DMS 273 treated with DMSO at 0.1 percent for 48 hours (cell line): ENCODE measurements around the gene C21orf58.

Source experiments
- DNase-seq: peaks from one replicate; lab custom pipeline; 2025; lab: John Stamatoyannopoulos, UW

C21orf58 gene

DNA sequence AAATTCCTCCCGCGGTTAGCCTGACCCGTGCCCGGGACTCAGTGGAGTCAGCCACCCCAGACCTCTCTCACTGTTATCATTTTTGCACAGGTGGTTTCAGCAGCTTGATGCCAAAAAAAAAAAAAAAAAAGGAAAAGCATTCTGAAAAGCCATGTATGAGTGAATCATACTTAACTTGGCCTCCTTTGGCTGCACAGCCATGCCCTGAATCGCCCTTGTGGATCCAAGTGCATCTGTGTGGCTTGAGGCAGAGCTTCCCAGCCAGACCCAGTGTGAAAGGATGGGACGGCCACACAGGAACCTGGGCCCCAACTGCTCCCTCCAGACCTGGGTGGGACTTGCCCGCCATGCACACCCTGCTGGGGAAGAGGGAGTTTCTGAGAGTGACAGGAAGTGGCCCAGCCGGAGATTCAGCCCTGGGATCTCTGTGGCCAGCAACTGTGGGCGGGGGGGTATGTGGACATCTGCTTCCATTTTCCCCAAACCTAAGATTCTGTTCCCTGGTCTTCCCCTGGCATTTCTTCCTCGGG is 29.0 kb downstream of the C21orf58 start:
- DNase-seq, result no peak

DNA sequence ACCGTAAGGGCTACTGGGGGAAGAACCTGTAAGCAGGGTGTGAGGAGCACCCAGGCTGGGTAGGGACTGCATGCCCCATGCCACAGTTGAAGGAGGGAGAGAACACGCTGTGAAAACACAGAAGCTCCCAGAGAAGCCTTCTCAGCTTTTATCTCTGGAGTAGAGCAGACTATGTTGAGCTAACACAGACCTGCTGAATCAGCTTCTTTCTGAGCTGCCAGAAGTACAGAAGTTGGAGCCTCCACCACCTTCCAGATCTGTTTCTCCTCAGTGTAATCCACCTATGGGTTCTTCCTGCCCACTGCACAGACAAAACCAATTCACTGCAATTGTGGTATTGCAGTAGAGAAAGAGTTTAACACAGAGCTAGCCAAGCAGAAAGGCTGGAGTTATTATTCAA is 32.1 kb downstream of the C21orf58 start:
- DNase-seq, result no peak

DNA sequence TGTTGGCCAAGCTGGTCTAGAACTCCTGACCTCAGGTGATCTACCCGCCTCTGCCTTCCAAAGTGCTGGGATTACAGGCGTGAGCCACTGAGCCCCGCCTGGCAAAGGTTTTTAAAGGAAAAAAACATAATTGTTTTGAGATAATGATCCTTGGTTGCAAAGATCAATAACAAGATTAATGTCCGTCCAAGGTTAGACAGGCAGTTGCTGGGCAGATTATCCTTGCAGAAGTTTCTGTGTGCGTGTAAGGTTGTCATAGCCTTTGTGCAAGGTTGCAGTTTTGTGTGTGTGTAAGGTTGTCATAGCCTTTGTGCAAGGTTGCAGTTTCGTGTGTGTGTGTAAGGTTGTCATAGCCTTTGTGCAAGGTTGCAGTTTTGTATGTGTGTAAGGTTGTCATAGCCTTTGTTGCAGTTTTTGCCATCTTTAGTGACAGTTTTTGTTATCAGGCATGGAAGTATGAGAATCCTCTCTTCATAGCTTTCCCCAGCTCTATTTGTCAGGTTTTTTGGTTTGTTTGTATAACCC is 34.0 kb downstream of the C21orf58 start:
- no peak for DNase-seq

DNA sequence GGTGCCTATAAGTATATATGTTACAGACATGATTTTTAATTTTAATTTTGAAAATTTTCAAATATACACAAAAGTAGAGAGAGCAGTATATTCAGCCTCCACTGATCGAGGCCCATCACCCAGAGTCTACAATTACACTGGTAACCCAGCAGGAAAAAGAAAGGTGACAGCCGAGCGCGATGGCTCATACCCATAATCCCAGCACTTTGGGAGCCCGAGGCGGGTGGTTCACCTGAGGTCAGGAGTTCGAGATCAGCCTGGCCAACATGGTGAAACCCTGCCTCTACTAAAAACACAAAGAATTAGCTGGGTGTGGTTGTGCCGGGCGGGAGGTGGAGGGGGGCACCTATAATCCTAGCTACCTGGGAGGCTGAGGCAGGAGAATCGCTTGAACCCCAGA is 36.1 kb downstream of the C21orf58 start:
- no peak for DNase-seq

DNA sequence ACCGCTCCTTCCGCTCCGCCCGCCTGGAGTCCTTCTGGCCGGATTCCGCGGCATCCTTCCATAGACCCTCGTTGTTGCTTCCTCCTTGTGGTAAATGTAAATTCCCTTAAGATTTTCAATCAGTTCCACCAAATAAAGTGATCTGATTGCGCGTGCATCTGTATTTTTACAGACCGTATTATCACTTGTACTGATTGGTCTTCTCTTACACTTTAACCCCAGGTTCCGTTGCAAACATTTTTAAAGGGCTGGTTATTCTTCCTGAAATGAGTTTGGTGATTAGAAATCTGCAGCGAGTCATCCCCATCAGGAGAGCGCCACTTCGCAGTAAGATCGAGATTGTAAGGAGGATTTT is 37.0 kb downstream of the C21orf58 start:
- DNase-seq, result peak; percentile 48

DNA sequence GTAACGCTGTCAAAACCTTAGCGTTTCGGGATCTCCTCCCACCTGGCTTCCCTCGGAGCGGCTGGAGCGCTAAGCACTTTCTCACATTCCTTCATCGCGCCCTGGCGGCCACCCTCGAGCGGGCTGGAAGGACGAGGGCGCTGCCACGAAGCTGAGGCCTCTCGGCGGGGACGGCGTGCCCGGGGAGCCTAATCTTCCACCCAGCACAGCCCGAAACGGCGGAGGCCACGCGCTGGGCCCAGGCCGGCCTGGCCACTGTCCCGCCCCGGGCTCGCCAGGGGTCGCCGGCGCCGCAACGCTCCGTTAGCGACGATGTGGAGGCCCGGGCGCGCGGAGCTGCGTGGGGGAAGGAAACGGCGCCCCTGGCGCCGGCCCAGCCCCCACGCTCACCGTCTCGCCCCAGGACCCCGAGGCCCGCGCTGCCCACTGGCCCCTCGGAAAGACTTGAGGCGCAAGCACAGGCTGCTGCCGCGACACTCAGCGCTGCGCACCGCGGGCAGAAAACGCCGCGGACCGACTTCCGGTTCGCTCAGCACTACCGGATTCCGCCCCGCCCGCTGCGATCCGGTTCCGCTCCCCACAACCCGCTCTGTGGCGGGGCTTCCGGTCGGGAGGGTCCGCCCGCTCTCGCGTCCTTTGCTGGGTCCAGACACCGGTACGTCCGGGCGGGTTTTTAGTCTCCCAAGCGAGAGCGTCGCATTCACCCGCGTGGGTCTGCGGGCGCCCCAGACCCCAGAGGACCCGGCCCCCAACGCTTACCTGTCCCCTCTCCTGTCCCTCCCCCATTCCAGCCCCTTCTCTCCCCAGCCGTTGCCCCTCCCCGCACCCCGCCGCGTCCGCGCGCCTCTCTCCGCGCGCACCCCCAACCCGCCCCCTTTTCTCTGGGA is 37.7 kb downstream of the C21orf58 start, which contains the start of gene YBEY:
Gene YBEY, plus strand, starts transcription at position 582 of the 887 bp plus-strand sequence. CDS start 572 bp downstream, outside the sequence.
- DNase-seq, result peak; percentile 75

DNA sequence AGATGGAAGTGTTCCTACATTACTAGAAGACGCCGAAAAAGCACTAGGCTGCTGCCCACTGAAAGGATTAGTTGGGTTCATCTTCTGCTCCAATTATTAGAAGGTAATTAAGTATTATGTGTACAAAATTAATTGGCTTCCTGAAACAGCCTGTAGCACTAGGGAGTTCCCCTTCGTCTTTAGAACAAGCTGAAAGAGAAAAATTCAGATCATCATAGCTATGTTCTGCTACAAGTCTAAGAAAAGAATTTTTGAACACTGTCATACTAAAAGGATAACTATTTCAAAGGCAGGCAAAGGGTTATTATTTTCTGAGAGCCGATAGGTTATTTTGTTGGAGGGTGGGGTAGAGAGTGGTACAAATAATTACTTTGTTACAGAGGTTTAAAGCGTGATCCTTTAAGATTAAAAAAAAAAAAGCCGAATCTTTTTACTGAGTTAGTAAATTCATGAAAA is 38.4 kb downstream of the C21orf58 start, which contains the start of gene MCM3AP:
Gene MCM3AP, minus strand, starts transcription at position 406 of the 456 bp plus-strand sequence. Its CDS starts 325 bp downstream, at position 81.
- DNase-seq, result no peak

DNA sequence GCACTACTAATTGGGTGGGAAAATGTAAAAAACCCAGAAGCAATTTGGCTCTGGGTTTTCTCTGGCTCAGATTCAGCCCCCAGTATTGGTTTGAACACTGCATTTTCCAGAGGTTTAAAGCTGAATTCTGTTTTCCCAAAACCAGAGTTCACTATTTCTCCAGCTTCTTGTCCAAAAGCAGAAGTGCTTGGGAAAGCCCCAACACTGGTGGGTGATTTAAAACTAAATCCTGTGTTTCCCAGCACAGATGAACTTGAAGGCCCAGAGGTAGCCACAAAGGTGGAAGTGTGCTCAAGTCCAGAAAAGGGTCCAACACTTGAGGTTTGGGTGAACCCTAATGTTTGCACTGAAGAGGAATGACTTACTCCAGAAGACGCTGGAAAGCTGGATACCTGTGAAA is 38.9 kb downstream of the C21orf58 start:
- DNase-seq, result no peak

DNA sequence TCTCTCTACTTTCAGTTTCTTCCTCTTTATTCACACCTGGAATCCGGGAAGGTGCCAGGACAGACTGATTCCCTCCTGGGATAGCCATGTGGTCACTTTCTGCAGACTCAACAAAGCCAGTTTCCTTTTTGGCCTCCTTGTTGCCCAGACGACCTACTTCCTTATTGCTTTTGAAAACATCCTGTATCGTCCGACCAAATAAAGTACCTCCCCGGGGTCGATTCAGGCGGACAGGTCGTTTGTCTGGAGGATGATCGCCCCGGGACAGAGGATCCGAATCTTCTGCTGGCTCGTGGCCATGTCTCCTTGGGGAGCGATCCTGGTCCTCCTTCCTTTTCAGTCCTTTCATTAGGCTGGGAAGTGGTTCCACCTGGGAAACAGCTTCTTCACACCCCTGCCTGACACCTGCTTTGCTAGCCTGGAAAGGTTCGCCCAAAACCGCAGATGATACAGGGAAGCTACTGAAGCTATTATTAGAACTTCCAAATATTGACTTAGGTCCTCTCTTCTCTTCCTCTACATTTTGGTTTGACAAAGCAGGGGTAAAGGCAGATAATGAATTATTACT is 39.5 kb downstream of the C21orf58 start:
- DNase-seq, result no peak

DNA sequence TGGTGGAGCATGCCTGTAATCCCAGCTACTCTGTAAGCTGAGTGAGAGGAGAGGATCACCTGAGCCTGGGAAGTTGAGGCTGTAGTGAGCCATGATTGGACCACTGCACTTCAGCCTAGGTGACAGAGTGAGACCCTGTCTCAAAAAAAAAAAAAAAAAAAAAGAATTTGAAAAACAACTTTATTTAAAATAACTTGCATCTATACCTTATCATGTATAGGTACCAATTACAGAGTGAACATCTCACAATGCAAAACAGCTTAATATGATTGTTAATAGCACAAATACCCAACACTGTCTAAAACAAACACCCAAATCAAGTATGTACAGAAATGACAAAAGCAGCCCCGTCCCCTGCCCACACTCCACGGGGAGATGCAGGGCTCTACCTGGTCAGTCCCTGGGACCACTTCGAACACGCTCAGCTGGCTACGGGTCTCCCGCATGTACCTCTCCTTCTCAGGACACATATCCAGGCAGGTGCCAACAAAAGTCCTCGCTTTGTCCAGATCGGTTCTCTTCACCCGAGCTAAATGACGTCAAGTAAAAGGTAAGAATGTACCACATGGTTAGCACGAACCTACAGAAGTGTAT is 48.8 kb downstream of the C21orf58 start:
- no peak for DNase-seq

DNA sequence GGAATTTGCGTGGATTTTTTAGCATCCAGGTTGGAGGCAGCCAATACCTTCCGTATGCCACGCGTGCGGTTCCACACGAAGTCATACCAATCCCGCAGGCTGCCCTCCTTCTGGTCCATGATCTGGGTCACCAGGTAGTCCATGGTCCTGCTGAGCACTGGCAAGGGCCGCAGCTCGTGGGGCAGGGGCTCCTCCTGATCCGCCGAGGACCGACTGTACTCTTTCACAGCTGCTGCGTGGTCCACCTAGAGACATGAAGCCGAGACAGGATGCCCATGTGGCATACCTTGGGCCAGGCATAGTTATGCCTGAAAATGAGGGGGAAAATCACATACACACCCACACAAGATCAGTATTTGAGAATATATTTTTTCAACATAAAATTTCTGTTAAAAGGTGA is 50.3 kb downstream of the C21orf58 start:
- DNase-seq, result no peak

DNA sequence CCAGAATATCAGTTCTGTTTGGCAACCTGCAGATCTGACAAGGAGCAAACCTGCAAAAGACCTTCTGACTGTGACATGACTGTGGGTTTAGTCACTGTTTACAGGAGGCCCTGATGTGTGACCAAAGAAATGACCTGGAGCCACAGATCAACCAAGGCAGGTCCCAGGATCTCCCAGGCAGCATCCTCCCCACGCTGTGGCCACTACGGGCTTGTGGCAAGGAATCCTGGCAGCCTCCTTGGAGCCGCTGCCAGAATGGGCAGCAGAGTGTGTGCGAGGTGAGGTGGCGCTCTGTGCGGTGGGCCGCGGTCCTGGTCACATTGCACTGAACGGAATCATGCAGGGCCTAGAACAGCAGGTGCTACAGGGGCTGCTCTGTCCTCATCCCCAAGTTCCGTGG is 54.2 kb downstream of the C21orf58 start:
- no peak for DNase-seq

DNA sequence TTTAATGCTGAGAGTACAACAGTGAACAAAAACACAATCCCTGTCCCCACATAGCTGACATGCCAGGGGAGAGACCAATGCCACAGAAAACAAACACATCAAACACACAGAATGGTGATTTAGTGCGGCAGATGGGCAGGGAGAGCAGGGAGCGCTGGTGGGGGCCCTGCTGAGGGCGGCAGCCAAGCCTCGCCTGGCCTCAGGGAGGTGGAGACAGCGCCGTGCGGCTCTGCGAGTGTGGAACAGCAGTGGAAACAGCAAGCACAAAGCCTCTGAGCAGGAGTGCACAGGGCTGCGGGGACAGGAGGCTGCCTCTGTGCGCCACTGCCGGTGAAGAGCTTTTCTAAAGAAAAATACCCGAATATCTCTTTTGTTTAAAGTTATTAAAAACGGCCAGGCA is 55.3 kb downstream of the C21orf58 start:
- no peak for DNase-seq

DNA sequence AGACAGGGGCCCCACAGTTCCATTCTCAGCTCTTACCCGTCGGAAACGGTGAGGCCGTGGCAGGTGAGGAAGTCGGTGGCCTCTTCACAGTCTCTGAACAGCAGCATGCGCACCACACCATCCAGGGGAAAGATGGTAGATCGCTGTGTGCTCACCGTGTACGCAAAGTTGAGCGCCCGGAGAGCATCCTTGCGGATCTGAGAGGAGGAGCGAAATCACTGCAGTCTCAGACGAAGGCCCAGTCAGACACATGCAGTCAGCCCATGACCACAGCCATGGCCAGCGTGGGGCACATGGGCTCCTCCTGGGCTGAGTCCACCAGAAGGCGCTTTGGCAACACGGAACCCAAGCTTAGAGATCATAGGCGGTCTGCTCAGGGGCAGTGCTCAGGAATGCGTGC is 56.7 kb downstream of the C21orf58 start:
- DNase-seq, result no peak

DNA sequence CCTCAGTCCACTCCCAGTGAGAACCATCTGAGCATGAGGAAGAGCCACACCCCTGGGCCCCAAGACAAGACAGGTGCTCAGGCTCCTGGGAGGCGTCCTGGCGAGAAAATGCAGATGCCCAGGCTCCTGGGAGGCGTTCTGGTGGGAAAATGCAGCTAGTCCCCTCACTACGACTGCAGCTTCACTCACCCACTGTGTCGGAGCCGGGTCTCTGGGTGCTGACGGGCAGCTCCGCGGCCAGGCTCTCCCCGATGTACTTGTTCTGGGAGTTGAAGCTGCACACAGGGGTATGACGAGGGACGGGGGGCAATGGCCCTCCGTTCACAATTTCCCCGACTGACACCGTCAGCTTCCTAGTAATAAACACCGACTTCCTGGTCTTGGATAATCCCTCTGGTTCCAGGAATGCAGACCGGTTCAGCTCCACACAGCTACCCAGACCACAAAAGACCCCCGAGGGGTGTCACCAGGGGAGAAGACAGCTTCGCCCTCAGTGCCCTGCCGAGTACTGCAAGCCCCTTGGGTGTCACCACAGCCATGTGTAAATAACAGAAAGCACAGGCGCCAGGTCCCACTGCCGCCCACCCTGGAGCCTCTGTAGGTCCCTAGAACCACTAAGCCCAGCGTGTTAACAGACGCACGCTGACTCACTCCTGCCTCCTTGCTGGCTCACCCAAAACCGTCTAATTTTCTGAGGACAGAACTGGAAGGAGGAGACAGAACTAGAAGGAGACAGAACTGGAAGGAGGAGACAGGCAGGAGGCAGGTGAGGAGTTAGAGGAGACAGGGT is 57.7 kb downstream of the C21orf58 start:
- DNase-seq, result no peak

DNA sequence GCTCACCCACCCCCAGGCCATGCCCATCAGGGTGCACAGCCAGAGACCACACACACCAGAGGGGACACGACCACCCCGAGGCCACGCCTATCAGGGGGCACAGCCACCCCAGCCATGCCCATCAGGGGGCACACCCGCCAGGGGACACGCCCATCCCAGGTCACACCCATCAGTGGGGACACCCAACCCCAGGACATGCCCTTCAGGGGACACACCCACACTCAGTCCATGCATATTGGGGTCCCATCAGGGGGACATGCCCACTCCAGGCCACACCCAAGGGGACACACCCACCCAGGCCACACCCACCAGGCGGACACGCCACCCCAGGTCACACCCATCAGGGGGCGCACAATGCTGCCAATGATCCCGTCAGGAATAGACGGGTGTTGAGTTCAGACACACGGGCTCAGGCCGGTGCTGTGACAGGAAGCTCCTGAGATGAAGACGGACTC is 59.0 kb downstream of the C21orf58 start:
- no peak for DNase-seq

DNA sequence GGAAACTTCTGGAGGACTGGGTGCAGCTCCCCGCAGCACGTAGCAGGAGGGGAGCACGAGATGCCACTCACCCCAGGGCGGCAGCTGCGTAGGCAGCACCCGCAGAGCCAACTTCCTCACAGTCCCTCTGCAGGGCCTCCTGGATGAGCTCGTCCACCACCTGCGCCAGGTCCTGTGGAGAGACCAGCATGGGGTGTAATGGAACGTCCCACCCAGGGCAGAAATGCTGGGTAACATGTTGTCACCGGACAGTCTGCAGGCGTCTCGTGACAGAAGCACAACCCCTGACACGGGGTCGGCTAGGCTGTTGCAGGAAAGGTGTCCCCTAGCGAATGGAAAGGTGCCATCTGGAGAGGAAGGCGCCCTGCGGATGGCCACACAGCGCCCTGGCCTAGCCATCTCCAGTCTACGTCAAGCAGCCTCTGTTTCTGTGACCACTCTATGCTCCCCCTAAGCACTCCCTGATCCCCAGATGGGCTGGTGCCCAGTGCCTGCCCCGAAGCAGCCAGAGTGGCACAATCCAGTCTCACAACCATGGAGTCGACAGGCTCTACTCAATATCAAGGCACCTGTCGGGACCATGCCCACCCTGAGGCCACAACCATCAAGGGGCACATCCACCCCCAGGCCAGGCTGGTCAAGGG is 59.5 kb downstream of the C21orf58 start:
- no peak for DNase-seq

DNA sequence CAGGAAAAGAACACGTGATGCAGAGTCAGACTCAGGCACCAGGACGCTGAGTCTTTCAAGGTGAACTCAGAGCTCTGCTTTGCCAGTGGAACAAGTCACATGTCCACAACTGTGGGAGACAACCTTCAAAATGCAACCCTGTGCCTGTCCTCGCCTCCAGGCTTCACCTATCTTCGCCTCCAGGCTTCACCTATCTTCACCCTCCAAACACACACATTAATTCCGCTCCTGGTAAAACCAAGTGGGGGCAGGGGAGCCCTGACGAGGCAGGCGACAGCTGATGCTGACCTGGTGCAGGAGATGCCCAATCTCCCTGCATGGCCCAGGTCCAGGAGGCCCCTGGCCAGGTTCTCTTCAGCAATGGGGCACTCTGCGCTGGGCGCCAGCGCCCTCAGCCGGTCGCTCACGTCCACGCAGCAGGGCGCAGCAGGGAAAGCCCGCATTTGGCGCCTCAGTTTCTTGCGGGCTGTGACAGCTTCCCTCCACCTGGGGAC is 67.1 kb downstream of the C21orf58 start:
- no peak for DNase-seq

DNA sequence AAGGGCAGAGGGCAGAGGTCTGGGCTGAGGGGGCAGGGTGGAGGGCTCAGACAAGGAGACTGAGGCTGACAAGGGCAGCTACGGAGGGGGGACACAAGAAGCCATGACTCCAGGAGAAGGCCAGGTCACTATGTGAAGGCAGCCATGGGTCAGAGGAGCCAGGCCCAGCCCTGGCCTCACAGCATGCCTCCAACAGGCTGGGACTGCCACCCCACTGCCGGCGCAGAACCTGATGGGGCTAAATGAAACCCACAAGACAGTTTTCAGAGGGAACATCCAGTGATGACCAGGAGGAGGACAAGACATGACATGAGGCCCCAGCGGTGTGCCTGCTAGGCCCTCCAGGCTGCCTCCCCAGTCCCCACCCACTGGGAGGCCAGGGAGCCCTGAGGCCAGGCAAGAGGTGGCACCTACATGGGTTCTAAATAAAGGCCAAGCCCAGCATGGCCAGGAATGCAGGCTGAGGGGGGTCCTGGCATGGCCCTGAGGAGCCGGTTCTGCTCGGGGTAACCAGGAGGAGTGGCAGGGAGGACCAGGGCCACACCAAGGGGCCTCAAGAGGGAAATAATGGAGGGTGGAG is 67.8 kb downstream of the C21orf58 start:
- DNase-seq, result no peak

DNA sequence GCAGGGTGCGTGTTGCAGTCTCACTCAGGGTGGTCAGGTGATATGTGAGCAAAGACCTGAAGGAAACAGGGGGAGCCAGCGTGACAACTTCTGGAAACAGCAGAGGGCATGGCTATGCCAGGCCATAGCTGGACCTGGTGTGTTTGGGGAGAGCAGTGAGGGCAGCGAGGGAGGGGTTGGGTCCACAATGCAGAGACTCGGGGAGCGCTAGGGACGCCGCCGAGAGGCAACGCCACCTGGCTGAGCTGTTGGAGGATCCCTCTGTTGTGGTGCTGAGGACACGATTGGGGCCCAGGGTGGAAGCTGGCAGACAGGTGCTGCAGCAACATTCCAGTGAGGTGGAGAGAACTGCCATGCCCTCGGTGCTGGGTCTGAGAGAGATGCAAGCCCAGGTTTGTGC is 68.5 kb downstream of the C21orf58 start:
- DNase-seq, result no peak
